KMS-11 (cell line): Measurements from ENCODE around the gene SLC2A11.
A peak's percentile ranks its signal among the peaks of the same experiment; 100 is the strongest.
"Not testable (repeated sequence)": the region's sequence is repeated elsewhere in the genome, so short reads cannot be mapped to it uniquely, and the experiment has no call there.

Experiments used
- H2AFZ ChIP-seq: fragments of 200-600 bp; sonication (generic); 2 replicates; pipeline ENCODE4 v1.6.1; 2016; ENCODE audit warnings: antibody characterized with exemption, mixed run types, low read depth
- H3K27ac ChIP-seq: fragments of 200-600 bp; sonication (generic); 2 replicates; pipeline ENCODE4 v1.6.1; 2016; ENCODE audit warnings: mild to moderate bottlenecking, mixed run types
- H3K27me3 ChIP-seq: fragments of 200-600 bp; sonication (generic); 2 replicates; pipeline ENCODE4 v1.6.1; 2017; ENCODE audit warnings: mild to moderate bottlenecking, low read depth, mixed run types, moderate library complexity; ENCODE audit not compliant: insufficient read depth
- H3K36me3 ChIP-seq: fragments of 200-600 bp; sonication (generic); 2 replicates; pipeline ENCODE4 v1.6.1; 2017; ENCODE audit warnings: mild to moderate bottlenecking, mixed run types; ENCODE audit not compliant: insufficient read depth
- H3K4me1 ChIP-seq: fragments of 200-600 bp; sonication (generic); 2 replicates; pipeline ENCODE4 v1.6.1; 2016; ENCODE audit warnings: mild to moderate bottlenecking, low read depth, mixed run types; ENCODE audit not compliant: poor library complexity, severe bottlenecking
- H3K4me2 ChIP-seq: fragments of 200-600 bp; sonication (generic); 2 replicates; pipeline ENCODE4 v1.7.0; 2016; ENCODE audit warnings: mild to moderate bottlenecking, mixed run types
- H3K4me3 ChIP-seq: fragments of 200-600 bp; sonication (generic); IDR thresholded peaks from 2 replicates; pipeline ENCODE4 v1.6.1; 2017; ENCODE audit warnings: low read depth, low read length, mixed read lengths; ENCODE audit not compliant: insufficient read depth
- H3K79me2 ChIP-seq: fragments of 200-600 bp; sonication (generic); 2 replicates; pipeline ENCODE4 v1.6.1; 2016; ENCODE audit warnings: low read depth, mixed run types; ENCODE audit not compliant: insufficient read depth
- H3K9ac ChIP-seq: fragments of 200-600 bp; sonication (generic); 2 replicates; pipeline ENCODE4 v1.6.1; 2016; ENCODE audit warnings: mild to moderate bottlenecking, mixed run types
- H4K20me1 ChIP-seq: fragments of 200-600 bp; sonication (generic); 2 replicates; pipeline ENCODE4 v1.6.1; 2016; ENCODE audit warnings: mild to moderate bottlenecking, mixed run types; ENCODE audit not compliant: insufficient read depth
- TF ChIP-seq, protein P1 (sequence below): fragments of 200-600 bp; sonication (generic); conservative IDR thresholded peaks from 2 replicates; pipeline ENCODE4 v1.6.1; 2017; ENCODE audit warnings: low read depth, mild to moderate bottlenecking, antibody characterized with exemption, low read length, moderate library complexity, mixed read lengths

SLC2A11 gene

GRCh38 chr22:23858484-23858815 is 775 bp downstream of the SLC2A11 start:
- no peaks in the 10 kb centered on the region for H3K27me3 ChIP-seq
- peaks cover 19% of the 10 kb centered on the region for H3K4me1 ChIP-seq
- peak overlapping the region; percentile 84; the same call in 1 of the 2 replicates for H3K27ac ChIP-seq
- H3K4me3 ChIP-seq = no peak overlapping the region
- H3K36me3 ChIP-seq = no peaks in the 10 kb centered on the region
- peak overlapping the region; percentile 67 for H3K4me2 ChIP-seq
- no peaks in the 10 kb centered on the region for H4K20me1 ChIP-seq
- peak overlapping the region; percentile 55; the same call in 1 of the 2 replicates for H3K9ac ChIP-seq
- no peaks in the 10 kb centered on the region; the same call in 1 of the 2 replicates for H3K79me2 ChIP-seq
- TF ChIP-seq, protein P1, sequence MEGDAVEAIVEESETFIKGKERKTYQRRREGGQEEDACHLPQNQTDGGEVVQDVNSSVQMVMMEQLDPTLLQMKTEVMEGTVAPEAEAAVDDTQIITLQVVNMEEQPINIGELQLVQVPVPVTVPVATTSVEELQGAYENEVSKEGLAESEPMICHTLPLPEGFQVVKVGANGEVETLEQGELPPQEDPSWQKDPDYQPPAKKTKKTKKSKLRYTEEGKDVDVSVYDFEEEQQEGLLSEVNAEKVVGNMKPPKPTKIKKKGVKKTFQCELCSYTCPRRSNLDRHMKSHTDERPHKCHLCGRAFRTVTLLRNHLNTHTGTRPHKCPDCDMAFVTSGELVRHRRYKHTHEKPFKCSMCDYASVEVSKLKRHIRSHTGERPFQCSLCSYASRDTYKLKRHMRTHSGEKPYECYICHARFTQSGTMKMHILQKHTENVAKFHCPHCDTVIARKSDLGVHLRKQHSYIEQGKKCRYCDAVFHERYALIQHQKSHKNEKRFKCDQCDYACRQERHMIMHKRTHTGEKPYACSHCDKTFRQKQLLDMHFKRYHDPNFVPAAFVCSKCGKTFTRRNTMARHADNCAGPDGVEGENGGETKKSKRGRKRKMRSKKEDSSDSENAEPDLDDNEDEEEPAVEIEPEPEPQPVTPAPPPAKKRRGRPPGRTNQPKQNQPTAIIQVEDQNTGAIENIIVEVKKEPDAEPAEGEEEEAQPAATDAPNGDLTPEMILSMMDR = no peak
- peak overlapping the region; percentile 79; the same call in 1 of the 2 replicates for H2AFZ ChIP-seq

DNA sequence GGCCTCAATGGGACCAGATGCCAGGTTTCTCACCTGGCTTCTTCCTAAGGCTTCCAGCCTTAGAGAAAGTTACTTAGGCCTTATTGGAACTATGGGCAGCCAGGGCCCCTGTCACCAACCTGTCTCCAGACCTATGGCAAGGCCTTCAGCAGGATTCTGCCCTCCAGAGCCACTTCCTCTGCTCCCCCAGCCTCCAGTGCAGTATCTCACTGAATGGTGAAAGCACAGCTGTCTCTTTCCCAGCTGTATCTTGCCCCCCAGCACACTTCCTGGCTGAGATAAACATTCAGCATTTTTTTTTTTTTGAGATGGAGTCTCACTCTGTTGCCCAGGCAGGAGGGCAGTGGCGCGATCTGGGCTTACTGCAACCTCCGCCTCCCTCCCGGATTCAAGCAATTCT is 1.5 kb downstream of the SLC2A11 start:
- peaks cover 19% of the 10 kb centered on the region for H3K4me1 ChIP-seq
- no peak overlapping the region for H2AFZ ChIP-seq
- H3K27me3 ChIP-seq = no peaks in the 10 kb centered on the region
- H3K79me2 ChIP-seq = no peaks in the 10 kb centered on the region; the same call in 1 of the 2 replicates
- H4K20me1 ChIP-seq = no peaks in the 10 kb centered on the region
- no peak overlapping the region for H3K27ac ChIP-seq
- H3K4me2 ChIP-seq = 0 out of 2 replicates have a peak overlapping the region, but pooled peaks have one; percentile 67
- H3K4me3 ChIP-seq = no peak overlapping the region
- no peaks in the 10 kb centered on the region for H3K36me3 ChIP-seq
- H3K9ac ChIP-seq = no peak overlapping the region
- TF ChIP-seq, protein P1 = no peak

DNA sequence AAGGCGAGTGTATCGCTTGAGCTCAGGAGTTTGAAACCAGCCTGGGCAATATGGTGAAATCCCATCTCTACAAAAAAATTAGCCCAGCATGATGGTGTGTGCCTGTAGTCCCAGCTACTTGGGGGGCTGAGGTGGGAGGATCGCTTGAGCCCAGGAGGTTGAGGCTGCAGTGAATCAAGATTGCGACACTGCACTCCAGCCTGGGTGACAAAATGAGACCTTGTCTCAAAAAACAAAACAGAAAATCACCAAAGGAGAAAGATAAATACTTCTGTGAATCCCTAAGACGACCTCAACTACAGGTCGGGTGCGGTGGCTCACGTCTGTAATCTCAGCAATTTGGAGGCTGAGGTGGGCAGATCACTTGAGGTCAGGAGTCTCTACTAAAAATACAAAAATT is 2.5 kb downstream of the SLC2A11 start:
- H3K4me1 ChIP-seq = peaks cover 19% of the 10 kb centered on the region
- H3K4me2 ChIP-seq, H3K79me2 ChIP-seq, H4K20me1 ChIP-seq, H2AFZ ChIP-seq, H3K4me3 ChIP-seq, H3K9ac ChIP-seq, H3K27me3 ChIP-seq, H3K27ac ChIP-seq, H3K36me3 ChIP-seq: not testable (repeated sequence)

DNA sequence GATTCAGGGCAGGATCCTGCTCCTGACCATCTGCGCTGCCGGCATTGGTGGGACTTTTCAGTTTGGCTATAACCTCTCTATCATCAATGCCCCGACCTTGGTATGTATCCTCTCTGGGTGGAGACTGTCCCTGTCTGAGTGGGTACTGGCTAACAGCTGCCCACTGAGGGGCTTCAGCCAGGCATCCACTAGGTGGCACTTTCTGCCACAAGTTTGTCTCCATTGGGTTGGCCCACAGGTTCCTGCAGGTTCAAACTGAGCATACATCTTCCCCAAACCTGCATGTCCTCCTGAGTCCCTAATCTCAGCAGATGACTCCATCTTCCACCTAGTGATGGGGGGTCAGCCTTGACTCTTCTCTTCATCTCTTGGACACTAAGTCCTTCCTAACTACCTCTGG is 4.4 kb downstream of the SLC2A11 start:
- Histone ChIP-seq H3K4me1 (peaks cover 14% of the 10 kb centered on the region), H3K4me3 (no peak overlapping the region), H4K20me1 (no peaks in the 10 kb centered on the region), H3K79me2 (no peaks in the 10 kb centered on the region; the same call in 1 of the 2 replicates), H3K27me3 (no peaks in the 10 kb centered on the region), H3K9ac (no peak overlapping the region), H3K27ac (no peak overlapping the region), H2AFZ (no peak overlapping the region), H3K36me3 (no peaks in the 10 kb centered on the region), H3K4me2 (no peak overlapping the region)
- TF ChIP-seq, protein P1 = peak; percentile 73

DNA sequence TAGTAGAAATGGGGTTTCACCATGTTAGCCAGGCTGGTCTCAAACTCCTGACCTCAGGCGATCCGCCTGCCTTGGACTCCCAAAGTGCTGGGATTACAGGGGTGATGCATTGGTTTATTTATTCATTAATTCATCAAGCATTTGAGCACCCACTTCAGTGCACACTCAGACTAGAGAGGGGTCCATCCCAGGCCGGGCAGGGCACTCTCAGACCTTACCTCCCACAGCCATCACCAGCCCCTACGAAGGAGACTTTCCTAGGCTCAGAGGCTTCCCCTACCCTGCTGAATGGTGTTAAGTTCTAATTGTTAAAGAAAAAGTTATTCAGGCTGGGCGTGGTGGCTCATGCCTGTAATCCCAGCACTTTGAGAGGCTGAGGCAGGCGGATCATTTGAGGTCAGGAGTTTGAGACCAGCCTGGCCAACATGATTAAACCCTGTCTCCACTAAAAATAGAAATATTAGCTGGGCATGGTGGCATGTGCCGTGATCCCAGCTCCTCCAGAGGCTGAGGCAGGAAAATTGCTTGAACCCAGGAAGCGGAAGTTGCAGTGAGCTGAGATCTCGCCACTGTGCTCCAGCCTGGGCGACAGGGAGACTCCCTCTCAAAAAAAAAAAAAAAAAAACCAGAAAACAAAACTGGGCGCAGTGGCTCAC is 7.0 kb downstream of the SLC2A11 start:
- H3K27me3 ChIP-seq, H3K36me3 ChIP-seq, H3K27ac ChIP-seq, H3K4me2 ChIP-seq, H3K4me1 ChIP-seq, H3K79me2 ChIP-seq, H4K20me1 ChIP-seq, H3K9ac ChIP-seq, H2AFZ ChIP-seq, H3K4me3 ChIP-seq: not testable (repeated sequence)
